GM21717 (cell line): ENCODE measurements around the gene ABHD17A.

Experiments used
- ATAC-seq: cut with Tn5 transposase; IDR thresholded peaks from one replicate; pipeline ENCODE4 v1.9.1; 2021; ENCODE audit warnings: mild to moderate bottlenecking, moderate library complexity; ENCODE audit not compliant: unreplicated experiment

Gene ABHD17A

GRCh38 chr19:1854542-1855039, 30.7 kb downstream of the ABHD17A start:
- ATAC-seq: no peak

- ATAC-seq: no peak
Measured at GRCh38 chr19:1854039-1854541, 31.2 kb downstream of the ABHD17A start.

- no peak for ATAC-seq
Measured at GRCh38 chr19:1853295-1854038, 31.8 kb downstream of the ABHD17A start.

- ATAC-seq: no peak
Measured at GRCh38 chr19:1852581-1853128, 32.6 kb downstream of the ABHD17A start.

GRCh38 chr19:1851654-1852580, 33.4 kb downstream of the ABHD17A start:
- ATAC-seq: no peak

- no peak for ATAC-seq
Measured at GRCh38 chr19:1850809-1851653, 34.3 kb downstream of the ABHD17A start.

GRCh38 chr19:1849886-1850398, 35.4 kb downstream of the ABHD17A start:
- ATAC-seq: no peak

GRCh38 chr19:1849132-1849474, 36.2 kb downstream of the ABHD17A start:
- no peak for ATAC-seq

- ATAC-seq: peak; percentile 44
Measured at GRCh38 chr19:1848399-1849131, 36.7 kb downstream of the ABHD17A start, which contains the start of gene REXO1. REXO1 (minus strand) TSS chr19:1848483; CDS start chr19:1848358, 125 bp downstream.

- peak; percentile 23 for ATAC-seq
Measured at GRCh38 chr19:1847684-1848398, 37.5 kb downstream of the ABHD17A start.

GRCh38 chr19:1847348-1847683, 38.0 kb downstream of the ABHD17A start:
- ATAC-seq: no peak

GRCh38 chr19:1846517-1847204, 38.6 kb downstream of the ABHD17A start:
- no peak for ATAC-seq

GRCh38 chr19:1845642-1846041, 39.7 kb downstream of the ABHD17A start:
- no peak for ATAC-seq

- ATAC-seq: no peak
Measured at GRCh38 chr19:1845125-1845515, 40.2 kb downstream of the ABHD17A start.

GRCh38 chr19:1844513-1845124, 40.7 kb downstream of the ABHD17A start:
- ATAC-seq: no peak

- ATAC-seq: no peak
Measured at GRCh38 chr19:1843646-1844394, 41.5 kb downstream of the ABHD17A start.

- ATAC-seq: no peak
Measured at GRCh38 chr19:1843116-1843515, 42.2 kb downstream of the ABHD17A start.
